GM18951 (cell line): ENCODE measurements around the gene SFXN2.

ENCODE experiments used
- POLR2A ChIP-seq: IDR thresholded peaks from 4 replicates; pipeline ENCODE4 v1.6.1; 2011; ENCODE audit warnings: mild to moderate bottlenecking; ENCODE audit not compliant: insufficient read length, insufficient read depth; ENCODE audit errors: extremely low read depth
- in situ Hi-C: fragments of 300-500 bp; cut with MboI; formaldehyde crosslinking; loops from one replicate; pipeline ENCODE4 v1.12.0; 2022; ENCODE audit warnings: low sequenced_read_pairs, mixed read lengths, inconsistent platforms; ENCODE audit not compliant: unreplicated experiment

SFXN2 gene

DNA sequence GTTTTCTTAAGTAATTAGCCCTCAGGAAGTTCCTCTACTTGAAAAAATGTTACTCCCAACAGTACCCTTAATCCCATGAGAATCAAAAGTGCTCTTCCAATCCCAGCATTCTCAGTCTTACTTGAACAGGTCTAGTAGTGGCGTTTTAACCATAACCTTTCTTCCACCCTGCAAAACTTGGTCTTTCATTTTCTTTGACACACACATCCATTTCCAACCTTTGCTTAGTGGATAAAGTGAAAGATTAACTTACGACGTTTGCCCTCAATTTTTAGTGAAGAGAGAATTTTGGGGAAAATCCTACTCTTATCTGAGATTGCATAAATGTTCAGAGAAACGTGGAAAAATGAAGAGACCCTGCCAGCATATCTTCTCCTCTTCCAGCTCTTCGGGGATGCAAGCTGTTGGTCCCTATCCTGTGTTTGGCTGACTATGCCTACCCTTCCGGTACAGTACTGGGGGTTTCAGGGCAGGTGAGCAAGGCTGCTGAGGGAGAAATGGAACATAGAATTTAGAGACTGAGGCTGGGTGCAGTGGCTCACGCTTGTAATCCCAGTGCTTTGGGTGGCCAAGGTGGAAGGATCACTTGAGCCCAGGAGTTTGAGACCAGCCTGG lies 48.1 kb downstream of the SFXN2 start:
- in situ Hi-C loops, result no loop called here
- TF ChIP-seq POLR2A, result no peak

DNA sequence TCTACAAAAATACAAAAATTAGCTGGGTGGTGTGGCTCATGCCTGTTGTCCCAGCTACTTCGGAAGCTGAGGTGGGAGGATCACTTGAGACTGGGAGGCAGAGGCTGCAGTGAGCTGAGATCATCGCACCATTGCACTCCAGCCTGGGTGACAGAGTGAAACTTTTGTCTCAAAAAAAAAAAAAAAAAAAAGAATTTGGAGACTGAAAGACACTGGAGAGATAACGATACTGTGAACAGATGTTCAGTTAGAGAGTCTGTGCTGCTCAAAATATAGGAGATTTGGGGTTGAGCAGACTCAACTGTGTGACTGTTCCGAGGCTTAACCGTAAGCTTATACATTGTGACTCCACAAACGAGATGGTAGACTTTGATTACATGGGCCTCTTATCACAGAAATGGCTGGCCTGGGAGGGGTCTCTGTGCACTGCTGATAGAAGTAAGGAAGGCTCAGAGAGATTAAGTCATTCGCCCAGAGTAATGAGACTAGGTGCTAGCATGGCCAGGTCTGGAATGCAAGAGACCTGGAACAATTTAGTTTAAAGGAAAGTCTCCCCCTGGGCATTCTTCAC lies 48.7 kb downstream of the SFXN2 start:
- in situ Hi-C loops, result no loop called here
- no peak for TF ChIP-seq POLR2A

DNA sequence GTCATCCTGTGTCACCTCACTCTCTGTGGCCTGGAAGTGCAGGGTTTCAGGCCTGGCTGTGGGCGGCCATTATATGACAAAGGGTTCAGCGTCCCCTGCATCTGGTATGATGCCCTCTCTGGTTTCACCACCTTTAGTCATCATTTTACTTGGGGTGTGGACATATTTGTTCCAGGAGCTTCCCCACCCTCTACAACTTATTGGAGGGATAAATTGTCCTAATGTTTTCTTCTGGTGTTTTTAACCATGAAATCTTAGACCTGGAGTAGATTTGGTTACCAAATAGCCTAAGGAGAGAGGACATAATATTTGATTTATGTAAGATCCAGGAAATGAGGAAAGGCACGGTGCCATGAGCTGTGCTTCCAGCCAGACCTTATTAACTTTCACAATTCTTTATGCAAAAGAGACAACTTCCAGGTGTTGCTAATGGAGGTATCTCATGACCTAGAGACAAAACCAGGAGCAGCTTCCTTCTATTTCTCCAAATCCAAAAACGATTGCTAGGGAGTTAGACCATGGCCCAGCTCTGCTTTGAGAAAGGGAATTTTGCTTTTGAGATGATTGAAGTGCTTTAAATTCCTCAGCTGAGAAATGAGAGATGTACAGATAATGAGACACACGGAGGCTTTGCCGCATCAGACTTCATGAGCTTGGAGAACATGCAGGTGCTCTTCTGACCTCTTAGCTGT lies 50.2 kb downstream of the SFXN2 start:
- in situ Hi-C loops, result no loop called here
- TF ChIP-seq POLR2A, result no peak

DNA sequence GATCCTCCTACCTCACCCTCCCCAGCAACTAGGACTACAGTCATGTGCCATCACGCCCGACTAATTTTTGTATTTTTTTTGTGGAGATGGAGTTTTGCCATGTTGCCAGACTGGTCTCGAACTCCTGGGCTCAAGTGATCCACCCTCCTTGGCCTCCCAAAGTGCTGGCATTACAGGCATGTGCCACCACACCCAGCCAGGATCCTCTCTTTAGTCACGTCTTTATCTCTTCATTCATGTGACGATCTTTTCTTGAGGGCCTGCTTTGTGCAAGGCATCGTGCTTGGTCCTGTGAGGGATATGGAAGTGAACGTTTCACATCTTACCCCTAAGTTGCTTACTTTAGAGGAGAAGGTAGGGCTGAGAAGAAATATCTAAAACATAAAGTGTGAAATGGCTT lies 50.9 kb downstream of the SFXN2 start:
- in situ Hi-C loops, result no loop called here
- no peak for TF ChIP-seq POLR2A

DNA sequence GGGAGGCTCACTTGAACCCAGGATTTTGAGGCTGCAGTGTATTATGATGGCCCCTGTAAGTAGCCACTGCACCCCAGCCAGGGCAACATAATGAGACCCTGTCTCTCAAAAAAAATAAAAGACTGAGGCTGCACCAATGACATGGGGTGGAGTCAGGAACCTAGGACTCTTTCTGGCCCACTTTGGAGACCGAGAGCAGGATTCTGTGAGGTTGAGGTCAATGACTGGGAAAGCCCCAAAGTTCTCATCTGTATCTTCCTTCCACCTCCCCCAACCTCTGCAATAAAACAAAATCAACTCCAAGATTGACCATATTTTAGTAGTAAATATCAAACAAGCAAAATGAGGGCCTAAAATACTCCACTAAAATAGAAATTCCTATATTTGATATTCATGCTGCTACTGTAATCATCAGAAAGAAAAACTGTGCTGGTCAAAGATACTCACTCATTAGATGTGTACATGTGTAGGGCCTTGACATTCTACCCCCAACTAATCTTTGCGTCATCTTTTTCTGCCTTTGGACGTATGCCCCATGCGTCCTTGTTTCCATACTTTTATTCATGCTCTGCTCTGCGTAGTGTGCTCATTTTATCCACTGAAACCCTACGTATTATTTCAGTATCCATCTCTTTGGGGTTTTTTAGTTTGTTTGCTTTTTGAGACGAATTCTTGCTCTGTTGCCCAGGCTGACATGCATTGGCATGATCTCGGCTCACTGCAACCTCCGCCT lies 53.2 kb downstream of the SFXN2 start:
- TF ChIP-seq POLR2A, result no peak
- in situ Hi-C loops, result no loop called here

DNA sequence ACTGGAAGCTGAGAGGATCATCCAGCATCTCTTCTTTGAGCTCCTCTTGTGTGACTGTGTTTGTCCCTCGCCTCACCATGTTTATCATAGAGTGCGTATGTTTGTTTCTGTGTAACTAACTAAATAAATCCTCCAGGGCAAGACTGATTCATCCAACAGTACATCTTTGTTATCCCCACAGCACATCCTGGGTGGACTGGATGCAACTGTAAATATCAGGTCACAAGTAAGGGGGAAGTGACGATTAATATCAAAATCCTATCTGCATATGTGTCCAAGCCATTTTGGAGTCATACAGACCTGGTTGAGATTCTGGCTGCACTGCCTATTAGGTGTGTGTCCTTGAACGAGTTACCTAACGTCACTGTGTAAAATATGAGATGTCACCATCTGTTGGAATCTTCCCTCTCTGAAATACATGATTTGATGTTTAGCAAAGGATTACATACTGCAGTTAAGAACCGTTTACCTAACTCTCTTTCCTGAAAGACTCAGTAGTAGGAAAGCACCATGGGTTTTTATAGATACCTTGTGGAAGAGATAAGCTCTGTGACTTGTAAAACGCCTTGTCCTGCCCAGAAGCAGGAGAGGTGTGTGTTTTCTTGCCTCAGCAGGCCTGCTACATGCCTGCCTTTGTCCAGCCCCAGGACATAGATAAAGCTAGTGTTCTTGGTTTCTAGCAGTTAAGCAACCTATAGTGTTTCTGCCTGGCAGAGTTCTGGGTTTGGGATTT lies 55.1 kb downstream of the SFXN2 start:
- in situ Hi-C loops, result no loop called here
- no peak for TF ChIP-seq POLR2A

DNA sequence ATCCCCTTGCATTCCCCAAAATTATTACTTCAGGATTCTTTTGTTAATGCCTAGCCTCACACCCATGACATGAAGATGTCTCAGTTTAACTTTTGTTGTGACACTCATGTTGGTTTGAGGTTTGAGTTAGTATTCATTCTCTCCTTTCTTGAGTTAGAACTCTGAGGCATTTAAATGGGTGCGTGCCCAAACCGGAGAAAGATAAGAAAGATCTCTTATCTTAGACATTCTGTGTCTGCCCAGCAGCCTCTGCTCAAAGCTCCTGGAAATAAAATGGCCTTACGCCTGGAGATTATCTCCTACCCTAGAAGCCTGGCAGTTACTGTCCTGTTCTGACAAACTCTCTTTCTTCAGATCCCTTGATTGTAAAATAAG lies 55.7 kb downstream of the SFXN2 start:
- TF ChIP-seq POLR2A, result no peak
- in situ Hi-C loops, result no loop called here

DNA sequence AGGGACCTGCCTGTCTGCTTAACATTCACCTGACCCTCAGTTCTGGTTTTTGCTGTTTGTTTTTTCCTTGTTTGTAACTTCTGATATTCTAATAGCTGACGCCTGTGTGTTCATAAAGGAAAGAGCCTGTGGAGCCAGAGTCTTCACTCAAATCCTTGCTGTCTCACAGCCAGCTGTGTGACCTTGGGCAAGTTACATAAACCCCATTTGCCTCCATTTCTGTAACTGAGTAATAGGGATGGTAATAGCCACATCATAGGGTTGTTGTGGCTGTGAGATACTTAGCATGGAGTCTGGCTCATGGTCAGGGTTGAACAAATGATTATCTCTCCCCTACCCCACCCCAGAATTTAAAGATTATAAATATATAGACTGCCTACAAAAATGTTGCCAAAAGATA lies 56.4 kb downstream of the SFXN2 start:
- in situ Hi-C loops, result no loop called here
- TF ChIP-seq POLR2A, result no peak

DNA sequence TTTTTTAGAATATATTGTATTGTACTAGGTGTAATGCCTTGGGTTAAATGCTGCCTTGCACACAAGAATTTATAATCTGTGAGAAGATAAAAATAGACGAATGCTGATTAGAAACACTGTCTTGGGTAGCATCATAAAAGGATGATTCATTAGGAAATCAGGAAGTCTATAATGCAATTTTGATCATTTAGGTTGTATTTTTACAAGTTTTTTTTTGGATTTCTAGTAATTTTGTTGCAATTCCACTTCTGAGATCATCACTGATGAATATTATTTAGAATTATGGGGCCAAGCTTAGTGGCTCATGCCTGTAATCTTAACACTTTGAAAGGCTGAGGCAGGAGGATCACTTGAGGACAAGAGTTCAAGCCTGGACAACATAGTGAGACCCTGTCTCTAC lies 58.9 kb downstream of the SFXN2 start:
- in situ Hi-C loops, result no loop called here
- no peak for TF ChIP-seq POLR2A

DNA sequence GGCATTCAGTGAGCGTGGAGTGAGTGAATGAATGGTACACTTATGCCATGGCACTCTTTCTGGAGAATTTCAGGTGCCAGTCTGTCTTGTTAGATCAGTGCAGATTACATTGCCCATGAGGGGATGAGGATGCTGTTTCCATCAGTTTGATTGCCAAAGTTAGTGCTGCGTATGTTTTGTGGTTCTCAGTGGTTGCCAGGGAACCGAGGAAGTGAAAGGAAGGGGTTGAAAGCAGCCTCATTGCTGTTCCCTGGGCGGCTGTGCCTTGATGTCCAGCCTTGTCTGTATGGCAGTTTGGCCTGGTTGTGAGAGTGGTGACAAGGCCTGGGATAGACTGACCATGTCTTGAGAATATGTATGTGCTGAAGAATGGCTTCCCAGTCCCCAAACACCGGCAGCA lies 59.5 kb downstream of the SFXN2 start:
- in situ Hi-C loops, result no loop called here
- no peak for TF ChIP-seq POLR2A

DNA sequence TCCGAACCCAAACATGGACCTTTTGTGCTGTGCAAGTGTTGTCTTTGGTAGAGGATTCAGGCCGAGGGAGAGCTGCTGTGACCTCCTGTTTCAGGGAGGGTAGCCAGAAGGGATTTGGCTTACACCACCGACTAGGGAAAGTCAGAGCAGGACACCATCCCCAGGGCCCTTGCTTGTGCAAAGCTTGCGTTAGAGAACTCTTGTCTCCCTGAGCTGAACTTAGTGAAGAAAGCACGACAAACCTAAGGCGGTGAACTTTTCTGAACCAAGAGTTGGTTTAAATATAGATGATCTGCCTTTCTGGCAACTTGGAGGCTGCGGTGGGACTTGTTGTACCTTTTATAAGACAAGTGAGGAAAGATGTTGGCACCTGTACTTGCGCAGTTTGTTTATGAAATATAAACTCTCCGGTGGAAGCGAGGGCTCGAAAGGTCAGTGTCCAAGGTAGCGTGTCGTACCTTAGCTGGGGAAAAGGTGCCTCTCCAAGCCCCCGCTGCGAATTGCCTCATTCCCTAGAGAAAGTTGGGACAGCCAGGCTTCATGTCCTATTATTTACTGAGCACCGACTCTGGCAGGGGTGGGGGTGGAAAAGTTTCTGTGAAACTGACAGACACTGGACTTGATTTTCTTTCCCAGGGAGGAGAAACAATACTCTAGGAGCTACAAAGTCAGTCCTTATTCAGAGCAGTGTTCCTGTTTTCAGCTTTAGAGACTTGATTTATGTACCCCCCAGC lies 60.9 kb downstream of the SFXN2 start:
- no peak for TF ChIP-seq POLR2A
- in situ Hi-C loops, result no loop called here

DNA sequence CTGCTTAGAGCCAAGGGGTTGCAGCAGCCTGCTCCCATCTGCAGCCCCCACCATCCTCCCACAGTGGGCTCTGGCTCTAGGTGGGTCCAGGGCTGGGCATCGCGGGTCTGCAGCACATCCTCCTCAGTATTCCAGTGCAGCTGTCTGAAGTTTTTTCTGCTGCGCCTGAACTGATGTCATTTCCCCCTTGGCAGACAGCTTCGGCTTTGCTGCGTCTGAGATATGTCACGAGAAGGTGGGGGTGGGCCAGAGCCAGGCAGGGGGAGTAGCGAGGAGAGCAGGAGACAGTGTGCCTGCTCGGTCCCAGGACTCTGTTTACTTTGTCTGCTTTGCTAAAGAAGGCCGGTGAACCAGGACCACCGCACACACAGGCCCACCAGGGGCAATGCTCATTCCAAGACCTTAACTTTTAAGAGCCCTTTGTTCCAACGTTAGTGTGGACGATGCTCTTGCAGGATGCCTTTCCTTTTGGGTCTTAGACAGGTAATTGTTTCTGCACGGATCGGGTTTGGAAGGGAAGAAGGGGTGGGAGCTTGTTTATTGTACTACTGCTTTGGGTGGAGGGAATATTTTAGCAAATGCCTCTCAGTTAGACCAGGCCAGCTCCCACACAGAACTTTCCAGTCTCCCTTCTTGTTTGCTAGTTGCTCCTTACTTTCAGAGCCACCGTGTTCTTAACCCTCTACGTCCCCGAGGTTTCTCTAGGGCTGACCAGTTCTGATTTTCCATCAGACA lies 61.7 kb downstream of the SFXN2 start:
- no peak for TF ChIP-seq POLR2A
- in situ Hi-C loops, result no loop called here

DNA sequence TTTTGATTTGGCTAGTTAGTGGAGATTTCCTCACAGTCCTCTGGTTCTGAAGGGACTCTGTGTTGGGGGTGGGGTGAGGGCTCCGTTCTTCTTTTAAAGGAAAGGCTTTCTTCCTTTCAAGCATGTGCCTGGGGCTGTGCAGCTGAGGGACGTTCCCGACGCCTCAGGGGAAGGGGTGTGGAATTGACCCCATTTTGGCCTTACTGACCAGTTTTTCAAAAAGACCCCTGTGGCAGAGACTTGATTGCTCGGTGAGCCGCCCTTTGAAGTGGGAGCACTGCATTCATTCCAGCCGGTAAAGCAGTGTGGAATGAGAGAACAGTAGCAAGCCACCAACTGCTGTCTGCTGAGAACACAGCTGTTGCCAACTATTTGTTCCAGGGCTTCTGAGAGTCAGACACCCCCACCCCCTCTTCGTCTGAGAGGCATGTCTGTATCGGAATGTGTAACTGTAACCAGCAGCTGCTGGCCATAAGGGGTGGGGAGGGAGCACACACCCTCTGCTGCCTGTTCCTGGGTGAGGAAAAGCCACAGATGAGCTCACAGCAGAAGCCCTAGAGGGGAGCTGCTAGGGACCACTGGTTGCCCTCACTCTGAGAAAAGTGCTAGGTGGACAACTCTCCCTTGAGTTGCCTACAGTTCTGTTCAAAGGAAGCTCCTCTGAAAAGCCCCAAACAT lies 62.5 kb downstream of the SFXN2 start:
- in situ Hi-C loops, result no loop called here
- no peak for TF ChIP-seq POLR2A
